ENCODE measurements around the gene FYN.

FYN gene

GRCh38 chr6:111653979-111654378 is 219.3 kb downstream of the FYN start:
- TF ChIP-seq CTCF (IDR thresholded peaks at IDR 0.05; ENCODE audit: unreplicated experiment in 3 of 3), result no peak
- Mint-ChIP-seq H3K36me3 (ENCODE audit: low read depth) (no peaks in the 10 kb centered on the region), H3K9me3 (no peaks in the 10 kb centered on the region), H3K4me1 (peaks cover 20% of the 10 kb centered on the region), H3K27me3 (ENCODE audit: low read depth) (peaks cover 3% of the 10 kb centered on the region), H3K27ac (peak overlapping the region in 1 of 3 experiments; percentile 4), H3K4me3 (no peak overlapping the region)

- Mint-ChIP-seq H3K27ac (no peak overlapping the region), H3K4me1 (peaks cover 20% of the 10 kb centered on the region), H3K27me3 (ENCODE audit: low read depth) (peaks cover 3% of the 10 kb centered on the region), H3K4me3 (no peak overlapping the region), H3K36me3 (ENCODE audit: low read depth) (no peaks in the 10 kb centered on the region), H3K9me3 (no peaks in the 10 kb centered on the region)
- TF ChIP-seq CTCF (IDR thresholded peaks at IDR 0.05; ENCODE audit: unreplicated experiment in 3 of 3), result no peak
These were observed 219.8 kb downstream of the FYN start for GRCh38 chr6:111653434-111653833.

- no peak overlapping the region for H3K27ac Mint-ChIP-seq
- no peak overlapping the region for H3K4me3 Mint-ChIP-seq
- peaks cover 3% of the 10 kb centered on the region for H3K27me3 Mint-ChIP-seq (ENCODE audit: low read depth)
- H3K9me3 Mint-ChIP-seq, result no peaks in the 10 kb centered on the region
- TF ChIP-seq CTCF (IDR thresholded peaks at IDR 0.05; ENCODE audit: unreplicated experiment in 3 of 3), result no peak
- H3K36me3 Mint-ChIP-seq (ENCODE audit: low read depth), result no peaks in the 10 kb centered on the region
- H3K4me1 Mint-ChIP-seq, result peaks cover 27% of the 10 kb centered on the region
These were observed 221.1 kb downstream of the FYN start for GRCh38 chr6:111652156-111652555.

GRCh38 chr6:111651185-111652034 is 221.8 kb downstream of the FYN start:
- H3K9me3 Mint-ChIP-seq, result no peaks in the 10 kb centered on the region
- no peak for TF ChIP-seq CTCF (IDR thresholded peaks at IDR 0.05; ENCODE audit: unreplicated experiment in 3 of 3)
- no peaks in the 10 kb centered on the region for H3K36me3 Mint-ChIP-seq (ENCODE audit: low read depth)
- no peak overlapping the region for H3K4me3 Mint-ChIP-seq
- peaks cover 33% of the 10 kb centered on the region for H3K4me1 Mint-ChIP-seq
- H3K27me3 Mint-ChIP-seq (ENCODE audit: low read depth), result peaks cover 3% of the 10 kb centered on the region
- H3K27ac Mint-ChIP-seq, result no peak overlapping the region

- Mint-ChIP-seq H3K4me1 (peaks cover 33% of the 10 kb centered on the region), H3K36me3 (ENCODE audit: low read depth) (no peaks in the 10 kb centered on the region), H3K27ac (no peak overlapping the region), H3K9me3 (no peaks in the 10 kb centered on the region), H3K4me3 (no peak overlapping the region), H3K27me3 (ENCODE audit: low read depth) (peaks cover 3% of the 10 kb centered on the region)
- TF ChIP-seq CTCF (IDR thresholded peaks at IDR 0.05; ENCODE audit: unreplicated experiment in 3 of 3), result no peak
These were observed 223.2 kb downstream of the FYN start for GRCh38 chr6:111650049-111650448.

GRCh38 chr6:111648100-111648499 is 225.2 kb downstream of the FYN start:
- peak overlapping the region in 1 of 3 experiments; percentile 82 for H3K27ac Mint-ChIP-seq
- H3K27me3 Mint-ChIP-seq (ENCODE audit: low read depth), result peaks cover 6% of the 10 kb centered on the region
- H3K36me3 Mint-ChIP-seq (ENCODE audit: low read depth), result no peaks in the 10 kb centered on the region
- no peaks in the 10 kb centered on the region for H3K9me3 Mint-ChIP-seq
- H3K4me3 Mint-ChIP-seq, result no peak overlapping the region
- H3K4me1 Mint-ChIP-seq, result peaks cover 28% of the 10 kb centered on the region
- no peak for TF ChIP-seq CTCF (IDR thresholded peaks at IDR 0.05; ENCODE audit: unreplicated experiment in 3 of 3)

Measured in nephron (organoid).